H9 (cell line): Measurements from ENCODE around the gene AFF2. TPM values are rescaled to one million over a fixed set of nuclear protein-coding genes. Genes with fewer than 3 reads are reported as not detected.

ENCODE experiments used
- DNase-seq: peaks from one replicate; pipeline ENCODE4 v3.0.0-alpha.2; 2017
- H2AFZ ChIP-seq: one replicate; pipeline ENCODE4 v1.6.1; 2013; ENCODE audit warnings: mild to moderate bottlenecking, low read length, control low read depth, moderate library complexity
- H2AK5ac ChIP-seq: 2 replicates; pipeline ENCODE4 v1.6.1; 2013; ENCODE audit warnings: low read length, control low read depth, mixed read lengths; ENCODE audit not compliant: insufficient read length
- H2BK120ac ChIP-seq: one replicate; pipeline ENCODE4 v1.6.1; 2013; ENCODE audit warnings: low read depth, mild to moderate bottlenecking, low read length, control low read depth, inconsistent platforms; ENCODE audit not compliant: poor library complexity, severe bottlenecking
- H2BK12ac ChIP-seq: 2 replicates; pipeline ENCODE4 v1.6.1; 2013; ENCODE audit warnings: low read length, control low read depth, mixed read lengths, low read depth; ENCODE audit not compliant: insufficient read length
- H2BK15ac ChIP-seq: 2 replicates; pipeline ENCODE4 v1.6.1; 2013; ENCODE audit warnings: low read depth, low read length, control low read depth
- H2BK20ac ChIP-seq: one replicate; pipeline ENCODE4 v1.6.1; 2013; ENCODE audit warnings: low read depth, mild to moderate bottlenecking, low read length, control low read depth, inconsistent platforms; ENCODE audit not compliant: poor library complexity, severe bottlenecking
- H2BK5ac ChIP-seq: 2 replicates; pipeline ENCODE4 v1.6.1; 2013; ENCODE audit warnings: low read length, control low read depth, mixed read lengths; ENCODE audit not compliant: insufficient read length
- H3K14ac ChIP-seq: 2 replicates; pipeline ENCODE4 v1.6.1; 2013; ENCODE audit warnings: low read length, control low read depth; ENCODE audit not compliant: insufficient read depth
- H3K18ac ChIP-seq: 2 replicates; pipeline ENCODE4 v1.6.1; 2013; ENCODE audit warnings: low read depth, mild to moderate bottlenecking, mixed read lengths, low read length, control low read depth; ENCODE audit not compliant: insufficient read length
- H3K23ac ChIP-seq: 2 replicates; pipeline ENCODE4 v1.6.1; 2013; ENCODE audit warnings: low read length, control low read depth, mixed read lengths, low read depth; ENCODE audit not compliant: insufficient read length
- H3K23me2 ChIP-seq: 2 replicates; pipeline ENCODE4 v1.6.1; 2013; ENCODE audit warnings: low read depth, mild to moderate bottlenecking, mixed read lengths, low read length, control low read depth; ENCODE audit not compliant: insufficient read length, poor library complexity, severe bottlenecking
- H3K27ac ChIP-seq: 2 replicates; pipeline ENCODE4 v1.5.1; 2013; ENCODE audit warnings: low read length, control low read depth, mixed read lengths, low read depth; ENCODE audit not compliant: insufficient read length
- H3K27me3 ChIP-seq: 2 replicates; pipeline ENCODE4 v1.6.1; 2013; ENCODE audit warnings: low read length, control low read depth, inconsistent platforms; ENCODE audit not compliant: insufficient read depth
- H3K4ac ChIP-seq: 2 replicates; pipeline ENCODE4 v1.6.1; 2013; ENCODE audit warnings: low read depth, mild to moderate bottlenecking, control low read depth, inconsistent platforms, low read length, moderate library complexity
- H3K4me1 ChIP-seq: 2 replicates; pipeline ENCODE4 v1.6.1; 2013; ENCODE audit warnings: low read length, control low read depth, inconsistent platforms; ENCODE audit not compliant: insufficient read depth
- H3K4me2 ChIP-seq: 2 replicates; pipeline ENCODE4 v1.6.1; 2013; ENCODE audit warnings: low read length, control low read depth, mixed read lengths; ENCODE audit not compliant: insufficient read length, insufficient read depth
- H3K56ac ChIP-seq: 2 replicates; pipeline ENCODE4 v1.6.1; 2013; ENCODE audit warnings: low read depth, mild to moderate bottlenecking, mixed read lengths, low read length, control low read depth; ENCODE audit not compliant: insufficient read length
- H3K79me1 ChIP-seq: 2 replicates; pipeline ENCODE4 v1.6.1; 2013; ENCODE audit warnings: low read depth, mild to moderate bottlenecking, moderate library complexity, low read length, control low read depth, inconsistent platforms; ENCODE audit not compliant: insufficient read depth, poor library complexity, severe bottlenecking
- H3K79me2 ChIP-seq: 2 replicates; pipeline ENCODE4 v1.6.1; 2013; ENCODE audit warnings: low read length, control low read depth, inconsistent platforms; ENCODE audit not compliant: insufficient read depth
- H3K9ac ChIP-seq: 2 replicates; pipeline ENCODE4 v1.6.1; 2013; ENCODE audit warnings: low read length, control low read depth, mixed read lengths; ENCODE audit not compliant: insufficient read length; ENCODE audit errors: extremely low read depth
- H3K9me3 ChIP-seq: one replicate; pipeline ENCODE4 v1.6.1; 2013; ENCODE audit warnings: low read depth, low read length, inconsistent platforms; ENCODE audit not compliant: control insufficient read depth
- H3T11ph ChIP-seq: one replicate; pipeline ENCODE4 v1.6.1; 2013; ENCODE audit warnings: mild to moderate bottlenecking, low read length, control low read depth, inconsistent platforms
- H4K20me1 ChIP-seq: one replicate; pipeline ENCODE4 v1.6.1; 2013; ENCODE audit not compliant: control insufficient read depth, insufficient read length, insufficient read depth
- H4K5ac ChIP-seq: 2 replicates; pipeline ENCODE4 v1.6.1; 2013; ENCODE audit warnings: low read depth, mild to moderate bottlenecking, mixed read lengths, low read length, control low read depth; ENCODE audit not compliant: insufficient read length
- H4K8ac ChIP-seq: replicated peaks from 2 replicates; pipeline ENCODE4 v1.6.1; 2013; ENCODE audit warnings: low read length, control low read depth, mixed read lengths, low read depth; ENCODE audit not compliant: insufficient read length
- H4K91ac ChIP-seq: 2 replicates; pipeline ENCODE4 v1.6.1; 2013; ENCODE audit warnings: low read depth, mild to moderate bottlenecking, moderate library complexity, mixed read lengths, low read length, control low read depth; ENCODE audit not compliant: insufficient read length
- H3K27ac Mint-ChIP-seq, 3 experiments: 2 replicates in 2 of 3; 3 replicates in 1 of 3; pipeline ENCODE4 v1.8.0; 2020 to 2021; ENCODE audit warnings: mixed read lengths in 3 of 3, mild to moderate bottlenecking in 1 of 3, moderate library complexity in 1 of 3
- H3K27me3 Mint-ChIP-seq: 2 replicates; pipeline ENCODE4 v1.8.0; 2021; ENCODE audit warnings: low read depth, mild to moderate bottlenecking, moderate library complexity, mixed read lengths
- H3K36me3 Mint-ChIP-seq, 3 experiments: 2 replicates in 2 of 3; 3 replicates in 1 of 3; pipeline ENCODE4 v1.8.0; 2020 to 2021; ENCODE audit warnings: low read depth in 3 of 3, mixed read lengths in 3 of 3; ENCODE audit not compliant: insufficient read depth in 1 of 3
- H3K4me1 Mint-ChIP-seq, 2 experiments: 2 replicates each; pipeline ENCODE4 v1.8.0; 2020; ENCODE audit warnings: mixed read lengths in 2 of 2
- H3K4me3 Mint-ChIP-seq, 2 experiments: 2 replicates in 1 of 2; 3 replicates in 1 of 2; pipeline ENCODE4 v1.8.0; 2020 to 2021; ENCODE audit warnings: mild to moderate bottlenecking in 2 of 2, mixed read lengths in 2 of 2, moderate library complexity in 1 of 2
- H3K9me3 Mint-ChIP-seq, 2 experiments: 2 replicates in 1 of 2; 3 replicates in 1 of 2; pipeline ENCODE4 v1.8.0; 2020; ENCODE audit warnings: mild to moderate bottlenecking in 2 of 2, mixed read lengths in 2 of 2, moderate library complexity in 1 of 2
- CTCF ChIP-seq: fragments of 200-600 bp; sonication (generic); conservative IDR thresholded peaks from 3 replicates; pipeline ENCODE4 v1.8.0; 2021; ENCODE audit warnings: antibody characterized with exemption, mild to moderate bottlenecking
- WGBS: extraction: QIAGEN DNeasy Blood & Tissue Kit; methylation state at CpG from one replicate; pipeline ENCODE4 v1.1.7; 2013; ENCODE audit warnings: missing lambda C conversion rate, low lambda C conversion rate, mixed read lengths; ENCODE audit not compliant: insufficient read length; ENCODE audit errors: extremely low coverage; 5-methylcytosine and 5-hydroxymethylcytosine counted together
- total RNA-seq: library from RNA; stranded (reverse); gene quantifications from 2 replicates; pipeline ENCODE4 v1.2.1, GENCODE V29; 2021

AFF2 gene
- total RNA-seq, 1 experiment from 2014 or later: 14.6 TPM

DNA sequence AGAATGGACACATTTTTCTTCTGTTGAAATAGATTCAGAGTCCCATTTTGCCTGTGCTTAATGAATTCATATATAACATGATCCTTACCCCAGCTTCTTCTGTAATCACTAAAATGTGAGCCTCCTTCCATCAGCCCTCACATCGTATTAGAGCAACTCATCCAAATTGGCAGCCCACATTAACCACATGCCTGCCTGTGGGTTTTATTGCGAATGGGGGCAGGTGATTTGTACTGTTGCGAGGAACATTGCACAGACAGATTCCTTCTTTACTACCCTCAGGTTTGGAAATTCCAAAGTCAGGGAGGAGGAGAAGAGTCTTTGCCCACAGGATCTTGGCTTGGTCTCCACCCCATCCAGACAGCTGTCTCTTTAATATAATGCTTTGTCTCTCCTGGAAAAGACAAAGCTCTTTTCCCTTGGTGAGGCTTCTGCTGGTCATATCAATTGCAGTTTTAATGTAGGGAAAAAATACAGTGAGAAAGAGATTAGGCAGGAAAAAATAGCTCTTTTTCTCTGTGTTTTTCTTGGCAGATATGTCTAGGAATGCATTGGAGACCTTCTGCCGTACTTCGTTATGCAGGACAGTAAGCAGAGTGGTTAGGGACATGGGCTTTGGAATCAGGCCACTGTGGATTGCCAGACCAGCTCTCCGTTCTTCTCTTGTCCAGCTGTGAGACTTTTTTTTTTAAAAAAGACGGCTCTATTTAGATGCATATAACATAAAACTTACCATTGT lies 371.2 kb downstream of the AFF2 start:
- no peak overlapping the region for H4K5ac ChIP-seq
- no peak overlapping the region for H2BK20ac ChIP-seq
- TF ChIP-seq CTCF: no peak
- no peaks in the 10 kb centered on the region for H4K20me1 ChIP-seq
- no peak overlapping the region for H3K4ac ChIP-seq
- no peak overlapping the region for H3K56ac ChIP-seq
- H2AFZ ChIP-seq: no peak overlapping the region
- DNase-seq: no peak
- no peaks in the 10 kb centered on the region for H3K79me1 ChIP-seq
- no peak overlapping the region for H2BK5ac ChIP-seq
- H3K4me2 ChIP-seq: no peak overlapping the region
- H3K27ac ChIP-seq: no peak overlapping the region
- no peak overlapping the region for H3K27ac Mint-ChIP-seq
- no peak overlapping the region for H4K91ac ChIP-seq
- H2BK12ac ChIP-seq: no peak overlapping the region
- no peaks in the 10 kb centered on the region for H3K27me3 ChIP-seq
- H3K9ac ChIP-seq: no peak overlapping the region
- H3K4me3 Mint-ChIP-seq: no peak overlapping the region
- WGBS: no CpG with 5 or more reads among the region's 7 CpGs
- no peak overlapping the region for H3K23ac ChIP-seq
- no peak overlapping the region for H3K18ac ChIP-seq
- H3K36me3 Mint-ChIP-seq: no peaks in the 10 kb centered on the region; a peak in 1 of 7 replicates
- H3K4me1 ChIP-seq: no peaks in the 10 kb centered on the region
- no peaks in the 10 kb centered on the region for H3K23me2 ChIP-seq
- H3K14ac ChIP-seq: no peak overlapping the region
- peaks cover 49% of the 10 kb centered on the region for H3K9me3 ChIP-seq
- H2BK120ac ChIP-seq: no peak overlapping the region
- no peak overlapping the region for H2BK15ac ChIP-seq
- no peaks in the 10 kb centered on the region for H3K79me2 ChIP-seq
- H2AK5ac ChIP-seq: no peak overlapping the region
- H4K8ac ChIP-seq: no peak overlapping the region
- no peak overlapping the region for H3T11ph ChIP-seq
- no peaks in the 10 kb centered on the region; the same call in none of the 2 replicates for H3K27me3 Mint-ChIP-seq
- H3K4me1 Mint-ChIP-seq: peaks cover 0 to 2% of the 10 kb centered on the region in 2 experiments; a peak in 1 of 4 replicates
- peaks cover 56 to 59% of the 10 kb centered on the region in 2 experiments for H3K9me3 Mint-ChIP-seq
